Brain microvascular endothelial cell (primary cell): ENCODE measurements around the gene SLC37A2.
A peak's percentile ranks its signal among the peaks of the same experiment; 100 is the strongest.

ENCODE experiments used
- DNase-seq: peaks from one replicate; pipeline ENCODE4 v3.0.0-alpha.2; 2020
- H3K27ac ChIP-seq: fragments of 250-450 bp; sonication (Bioruptor Pico); 2 replicates; pipeline ENCODE4 v1.5.1; 2020; ENCODE audit warnings: mild to moderate bottlenecking, moderate library complexity
- H3K27me3 ChIP-seq: fragments of 250-450 bp; sonication (Bioruptor Pico); replicated peaks from 2 replicates; pipeline ENCODE4 v1.5.1; 2020; ENCODE audit warnings: mild to moderate bottlenecking
- H3K36me3 ChIP-seq: fragments of 250-450 bp; sonication (Bioruptor Pico); replicated peaks from 2 replicates; pipeline ENCODE4 v1.5.1; 2020; ENCODE audit warnings: mild to moderate bottlenecking
- H3K4me3 ChIP-seq: 2 replicates; pipeline ENCODE4 v1.5.1; 2011; ENCODE audit warnings: low read depth, mild to moderate bottlenecking, control low read depth, low read length, moderate library complexity
- in situ Hi-C: cut with HindIII; loops from 2 replicates; pipeline ENCODE4 v1.10.0; 2017; ENCODE audit warnings: low sequenced_read_pairs, low pct_ligation_motif_present
- TF ChIP-seq, protein P1 (sequence below): IDR thresholded peaks from 2 replicates; pipeline ENCODE4 v1.5.1; 2011; ENCODE audit warnings: low read depth, mild to moderate bottlenecking, moderate library complexity, low read length, control low read depth, inconsistent platforms; ENCODE audit errors: missing control alignments

SLC37A2 gene

DNA sequence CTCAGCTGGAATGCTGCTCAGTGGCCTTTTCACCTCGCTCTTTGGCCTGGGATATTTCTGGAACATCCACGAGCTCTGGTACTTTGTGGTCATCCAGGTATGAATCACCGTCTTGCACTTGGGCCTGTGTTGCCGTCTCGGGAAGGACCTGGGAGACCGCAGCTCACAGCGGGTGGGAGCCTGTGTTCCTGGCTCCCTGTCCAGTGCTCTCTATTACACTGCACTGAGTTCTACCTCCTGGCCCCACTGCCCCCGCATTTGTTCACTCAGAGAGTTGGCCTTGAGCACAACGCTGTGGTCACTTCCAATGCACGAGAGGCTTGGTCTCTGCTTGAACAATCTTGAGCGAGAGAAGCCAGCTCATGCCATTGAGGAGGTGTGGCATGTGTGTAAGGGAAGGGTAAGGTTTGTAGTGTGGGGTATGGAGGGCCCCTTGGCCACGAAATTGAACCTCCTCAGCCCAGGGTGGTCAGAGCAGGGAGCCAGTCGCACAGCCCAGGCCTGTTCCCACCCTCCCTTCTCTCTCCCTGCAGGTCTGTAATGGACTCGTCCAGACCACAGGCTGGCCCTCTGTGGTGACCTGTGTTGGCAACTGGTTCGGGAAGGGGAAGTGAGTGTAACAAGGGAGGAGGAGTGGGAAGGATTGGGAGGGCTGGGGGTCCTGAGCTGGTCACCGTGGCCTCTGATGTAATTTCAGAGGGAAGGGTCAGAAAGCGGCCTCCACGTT lies 16.2 kb downstream of the SLC37A2 start:
- no peaks in the 10 kb centered on the region for H3K27me3 ChIP-seq
- no peaks in the 10 kb centered on the region for H3K36me3 ChIP-seq
- no peak overlapping the region for H3K27ac ChIP-seq
- TF ChIP-seq, protein P1, sequence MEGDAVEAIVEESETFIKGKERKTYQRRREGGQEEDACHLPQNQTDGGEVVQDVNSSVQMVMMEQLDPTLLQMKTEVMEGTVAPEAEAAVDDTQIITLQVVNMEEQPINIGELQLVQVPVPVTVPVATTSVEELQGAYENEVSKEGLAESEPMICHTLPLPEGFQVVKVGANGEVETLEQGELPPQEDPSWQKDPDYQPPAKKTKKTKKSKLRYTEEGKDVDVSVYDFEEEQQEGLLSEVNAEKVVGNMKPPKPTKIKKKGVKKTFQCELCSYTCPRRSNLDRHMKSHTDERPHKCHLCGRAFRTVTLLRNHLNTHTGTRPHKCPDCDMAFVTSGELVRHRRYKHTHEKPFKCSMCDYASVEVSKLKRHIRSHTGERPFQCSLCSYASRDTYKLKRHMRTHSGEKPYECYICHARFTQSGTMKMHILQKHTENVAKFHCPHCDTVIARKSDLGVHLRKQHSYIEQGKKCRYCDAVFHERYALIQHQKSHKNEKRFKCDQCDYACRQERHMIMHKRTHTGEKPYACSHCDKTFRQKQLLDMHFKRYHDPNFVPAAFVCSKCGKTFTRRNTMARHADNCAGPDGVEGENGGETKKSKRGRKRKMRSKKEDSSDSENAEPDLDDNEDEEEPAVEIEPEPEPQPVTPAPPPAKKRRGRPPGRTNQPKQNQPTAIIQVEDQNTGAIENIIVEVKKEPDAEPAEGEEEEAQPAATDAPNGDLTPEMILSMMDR, result no peak
- peak; percentile 13 for DNase-seq
- in situ Hi-C loops, result no loop called here
- H3K4me3 ChIP-seq, result no peak overlapping the region

DNA sequence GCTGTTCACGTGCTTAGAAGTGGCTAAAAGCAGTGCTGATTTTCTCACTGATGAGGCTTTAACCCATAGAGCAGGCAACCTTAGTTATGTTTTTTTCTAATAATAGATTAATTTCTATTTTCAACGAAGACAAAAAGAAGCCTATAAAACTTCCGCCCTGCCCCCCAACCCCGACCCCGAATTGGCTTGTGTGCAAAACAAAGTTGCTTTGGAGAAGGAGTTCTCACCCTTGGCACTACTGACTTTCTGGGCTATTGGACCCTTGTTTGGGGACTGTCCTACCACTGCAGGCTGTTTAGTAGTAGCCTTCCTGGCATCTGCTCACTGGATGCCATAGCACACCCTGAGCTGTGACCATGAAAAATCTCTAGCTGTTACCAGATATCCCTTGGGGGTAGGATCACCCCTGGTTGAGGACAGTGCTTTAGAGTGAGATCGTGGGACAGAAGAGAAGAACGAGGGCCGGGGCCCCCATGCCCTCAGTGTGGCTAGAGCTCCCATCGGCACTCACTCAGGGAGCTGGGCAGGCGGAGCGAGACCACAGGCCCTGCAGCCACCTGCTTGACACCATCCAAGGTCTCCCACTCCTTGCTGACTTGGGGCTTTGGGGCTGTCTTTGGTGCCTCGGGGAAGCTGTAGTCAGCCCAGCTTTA lies 16.9 kb downstream of the SLC37A2 start:
- Histone ChIP-seq H3K27me3 (no peaks in the 10 kb centered on the region), H3K4me3 (no peak overlapping the region), H3K27ac (no peak overlapping the region), H3K36me3 (no peaks in the 10 kb centered on the region)
- TF ChIP-seq, protein P1, result no peak
- in situ Hi-C loops, result no loop called here
- no peak for DNase-seq

DNA sequence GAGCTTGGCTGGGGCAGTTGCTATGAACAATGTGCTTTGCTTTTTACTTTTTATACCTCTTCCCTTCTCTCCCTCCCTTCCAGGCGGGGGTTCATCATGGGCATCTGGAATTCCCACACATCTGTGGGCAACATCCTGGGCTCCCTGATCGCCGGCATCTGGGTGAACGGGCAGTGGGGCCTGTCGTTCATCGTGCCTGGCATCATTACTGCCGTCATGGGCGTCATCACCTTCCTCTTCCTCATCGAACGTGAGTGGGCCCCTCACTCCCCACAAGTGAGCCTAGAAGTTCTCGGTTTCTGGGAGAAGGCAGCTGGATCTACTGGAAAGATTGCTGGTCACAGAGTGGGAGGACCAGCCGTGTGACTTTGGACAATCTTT lies 17.4 kb downstream of the SLC37A2 start:
- no peaks in the 10 kb centered on the region for H3K36me3 ChIP-seq
- in situ Hi-C loops, result no loop called here
- no peaks in the 10 kb centered on the region for H3K27me3 ChIP-seq
- H3K4me3 ChIP-seq, result no peak overlapping the region
- TF ChIP-seq, protein P1, result no peak
- DNase-seq, result no peak
- H3K27ac ChIP-seq, result no peak overlapping the region

DNA sequence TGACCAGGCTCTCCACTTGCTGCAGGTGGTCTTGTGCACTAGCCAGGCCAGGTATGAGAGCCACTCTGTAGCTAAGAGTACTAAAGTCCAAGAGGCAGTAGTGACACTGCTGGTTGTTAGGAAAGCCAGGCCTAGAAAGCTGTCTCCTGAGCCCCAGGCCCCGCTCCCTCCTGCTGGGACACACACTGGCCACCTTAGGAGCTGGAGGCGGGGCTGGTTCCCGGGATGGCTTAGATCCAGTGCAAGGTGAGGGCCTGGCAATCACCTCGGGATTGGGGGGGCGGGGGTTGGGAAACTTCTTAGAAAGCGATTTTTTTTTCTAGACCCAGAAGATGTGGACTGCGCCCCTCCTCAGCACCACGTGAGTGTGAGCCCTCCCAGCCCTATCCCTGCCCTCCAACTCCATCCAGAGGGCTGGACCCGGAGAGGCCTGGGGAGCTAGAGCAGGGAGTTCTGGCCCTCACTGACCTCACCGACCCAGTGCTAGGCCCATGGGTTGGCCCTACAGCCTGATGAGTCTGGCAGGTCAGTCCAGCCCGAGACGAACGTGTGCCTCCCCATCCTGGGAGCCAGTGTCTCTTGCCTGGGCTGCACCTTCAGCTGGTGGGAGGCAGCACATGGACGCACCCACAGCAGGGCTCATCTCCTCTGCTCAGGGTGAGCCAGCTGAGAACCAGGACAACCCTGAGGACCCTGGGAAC lies 18.1 kb downstream of the SLC37A2 start:
- in situ Hi-C loops, result no loop called here

DNA sequence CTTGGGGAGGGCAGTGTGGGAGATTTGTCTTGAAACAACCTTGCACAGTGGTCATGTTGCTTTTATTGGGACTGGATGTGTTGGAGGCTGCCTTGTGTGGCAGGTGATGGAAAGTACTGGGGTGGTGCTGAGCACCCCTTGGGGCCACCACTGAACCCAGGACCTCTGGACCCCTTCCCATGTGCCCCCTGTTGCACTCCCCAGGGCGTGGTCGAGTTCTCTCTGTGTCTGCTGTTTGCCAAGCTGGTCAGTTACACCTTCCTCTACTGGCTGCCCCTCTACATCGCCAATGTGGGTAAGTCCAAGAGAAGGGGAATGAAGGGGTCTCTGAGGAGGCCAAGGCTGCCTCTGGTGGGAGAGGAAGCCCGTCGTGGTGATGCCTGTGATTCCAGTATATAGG lies 18.9 kb downstream of the SLC37A2 start:
- TF ChIP-seq, protein P1, result no peak
- Histone ChIP-seq H3K27ac (no peak overlapping the region), H3K4me3 (no peak overlapping the region), H3K27me3 (no peaks in the 10 kb centered on the region), H3K36me3 (no peaks in the 10 kb centered on the region)
- no peak for DNase-seq
- in situ Hi-C loops, result no loop called here

More for the DNA sequence above, 18.1 kb downstream of the SLC37A2 start:
- no peak for DNase-seq
- Histone ChIP-seq H3K36me3 (no peaks in the 10 kb centered on the region), H3K27ac (no peak overlapping the region), H3K27me3 (no peaks in the 10 kb centered on the region), H3K4me3 (no peak overlapping the region)
- TF ChIP-seq, protein P1, result no peak
